LNCAP (cell line): Measurements from ENCODE around the gene NACC2.

Source experiments
- CTCF ChIP-seq: fragments of 450-650 bp; IDR thresholded peaks from 2 replicates; pipeline ENCODE4 v1.5.1; 2017; ENCODE audit warnings: mild to moderate bottlenecking

The NACC2 gene

GRCh38 chr9:136047076-136047774 is 47.9 kb downstream of the NACC2 start:
- no peak for TF ChIP-seq CTCF

DNA sequence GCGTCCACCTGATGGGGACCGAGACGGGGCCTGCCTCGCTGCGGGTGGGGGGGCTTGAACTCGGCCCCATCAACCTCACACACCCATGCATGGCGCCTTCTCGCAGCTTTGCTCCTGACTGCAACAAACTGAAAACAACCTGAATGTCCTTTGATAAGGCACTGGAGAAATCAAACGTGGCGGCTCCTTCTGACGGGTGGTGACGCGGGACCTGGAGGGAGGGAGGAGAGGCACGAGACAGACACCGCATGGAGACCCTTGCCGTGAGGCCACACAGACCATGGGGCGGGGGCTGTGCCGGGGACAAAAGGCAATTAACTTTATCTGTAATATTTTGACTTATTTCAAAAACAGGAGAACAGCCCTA is 48.6 kb downstream of the NACC2 start:
- no peak for TF ChIP-seq CTCF

- TF ChIP-seq CTCF: no peak
Observed at GRCh38 chr9:136045595-136046553, 49.2 kb downstream of the NACC2 start.

- TF ChIP-seq CTCF: no peak
Observed at GRCh38 chr9:136044971-136045594, 50.0 kb downstream of the NACC2 start.

DNA sequence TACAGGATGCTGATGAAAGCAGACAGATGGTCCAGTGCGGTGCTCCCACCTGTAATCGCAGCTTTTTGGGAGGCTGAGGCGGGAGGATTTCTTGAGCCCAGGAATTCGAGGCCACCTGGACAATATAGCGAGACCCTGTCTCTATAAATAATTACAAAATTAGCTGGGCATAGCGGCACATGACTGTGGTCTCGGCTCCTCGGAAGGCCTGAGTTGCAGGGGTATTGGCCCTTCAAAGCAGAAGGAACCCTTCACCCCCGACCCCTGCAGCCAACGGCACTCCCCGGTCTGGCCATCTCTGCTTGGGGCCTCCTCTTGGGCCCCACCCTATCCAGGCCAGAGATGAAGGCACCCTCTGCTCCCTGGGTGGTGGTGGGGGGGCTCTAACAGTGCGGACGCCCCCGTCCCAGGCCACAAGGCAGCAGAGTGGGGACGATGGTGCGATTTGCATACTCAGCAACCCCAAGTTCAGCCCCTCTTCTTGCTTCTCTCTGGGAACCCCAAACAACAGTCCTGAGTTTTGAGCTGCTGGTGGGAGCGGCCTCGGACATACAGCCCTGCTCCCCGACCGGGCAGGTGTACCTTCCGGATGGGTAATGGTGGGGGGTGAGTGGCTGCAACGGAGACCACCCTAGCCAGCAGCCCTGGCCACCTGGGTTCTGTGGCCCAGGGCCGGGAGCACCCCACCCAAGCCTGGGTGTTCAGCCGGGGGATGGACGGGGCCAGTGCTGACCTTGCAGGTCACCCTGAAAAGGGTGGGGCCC is 50.7 kb downstream of the NACC2 start:
- no peak for TF ChIP-seq CTCF

- no peak for TF ChIP-seq CTCF
Observed at GRCh38 chr9:136043441-136043991, 51.6 kb downstream of the NACC2 start.

DNA sequence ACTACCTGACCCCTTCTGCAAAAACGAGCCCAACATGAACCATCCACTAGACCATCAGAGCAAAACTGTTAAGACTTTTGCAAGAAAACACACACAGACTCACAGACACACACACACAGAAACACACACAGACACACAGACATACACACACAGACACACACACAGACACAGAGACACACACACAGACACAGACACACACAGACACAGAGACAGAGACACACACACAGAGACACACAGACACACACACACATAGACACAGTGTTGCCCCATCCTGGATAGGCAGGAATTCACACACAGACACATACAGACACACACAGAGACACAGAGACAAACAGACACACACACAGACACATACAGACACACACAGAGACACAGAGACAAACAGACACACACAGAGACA is 52.5 kb downstream of the NACC2 start:
- TF ChIP-seq CTCF: no peak
